Spleen (tissue), 7 donors: ENCODE data around the gene ZNF692.

Source experiments
- CTCF ChIP-seq, 11 experiments: fragments of 200-600 bp in 7 of 11; fragments of 450-650 bp in 4 of 11; sonication (generic) in 4 of 11; IDR thresholded peaks in 8 of 11; conservative IDR thresholded peaks in 3 of 11; 1 replicate in 7 of 11; 2 replicates in 4 of 11; pipeline versions ENCODE4 v1.4.0 to v1.8.0; 2016 to 2021; ENCODE audit warnings: antibody characterized with exemption in 11 of 11, inconsistent platforms in 4 of 11, mild to moderate bottlenecking in 1 of 11
- POLR2A ChIP-seq, 3 donors: fragments of 450-650 bp; IDR thresholded peaks; one replicate each; pipeline ENCODE4 v1.5.1; 2017; ENCODE audit warnings: antibody characterized with exemption in 3 of 3, mild to moderate bottlenecking in 1 of 3
- POLR2AphosphoS5 ChIP-seq, 3 donors: sonication (generic); formaldehyde crosslinking; IDR thresholded peaks; one replicate each; pipeline ENCODE4 v1.5.1; 2017; ENCODE audit warnings: antibody characterized with exemption in 3 of 3
- donor health status: DM: no; HTN: no; CAD: no; lungs with moderate emphysema.
- donor health status: DM: no; HTN: no; CAD: no.
- donor health status: DM: no; HTN: no; CAD: no.

GRCh38 chr1:248885646-248886045 is 26.8 kb upstream of the ZNF692 start:
- no peak for TF ChIP-seq POLR2AphosphoS5 (IDR thresholded peaks at IDR 0.05)
- no peak for TF ChIP-seq POLR2A (IDR thresholded peaks at IDR 0.05)
- TF ChIP-seq CTCF (IDR thresholded peaks at IDR 0.05 in 8 of 11, conservative IDR thresholded peaks at IDR 0.05 in 3 of 11): no peak
